ENCODE data around the gene PBOV1.

Gene PBOV1

GRCh38 chr6:138246650-138247440 lies 28.6 kb upstream of the PBOV1 start:
- no peak for TF ChIP-seq CTCF (IDR thresholded peaks at IDR 0.05; ENCODE audit: insufficient read depth, low read depth, low read length, missing control alignments)
- H3K4me3 ChIP-seq (ENCODE audit: low read length) = no peak overlapping the region
- DNase-seq (ENCODE audit: low read depth) = no peak

- DNase-seq (ENCODE audit: low read depth) = no peak
- TF ChIP-seq CTCF (IDR thresholded peaks at IDR 0.05; ENCODE audit: insufficient read depth, low read depth, low read length, missing control alignments) = no peak
- H3K4me3 ChIP-seq (ENCODE audit: low read length) = no peak overlapping the region
Observed at GRCh38 chr6:138245751-138246150, 27.5 kb upstream of the PBOV1 start.

GRCh38 chr6:138242987-138243592 lies 24.8 kb upstream of the PBOV1 start:
- H3K4me3 ChIP-seq (ENCODE audit: low read length) = no peak overlapping the region
- peak; percentile 9 for DNase-seq (ENCODE audit: low read depth)
- no peak for TF ChIP-seq CTCF (IDR thresholded peaks at IDR 0.05; ENCODE audit: insufficient read depth, low read depth, low read length, missing control alignments)

GRCh38 chr6:138241934-138242333 lies 23.6 kb upstream of the PBOV1 start:
- DNase-seq (ENCODE audit: low read depth) = no peak

GRCh38 chr6:138241381-138241780 lies 23.1 kb upstream of the PBOV1 start:
- H3K4me3 ChIP-seq (ENCODE audit: low read length) = no peak overlapping the region
- DNase-seq (ENCODE audit: low read depth) = no peak
- no peak for TF ChIP-seq CTCF (IDR thresholded peaks at IDR 0.05; ENCODE audit: insufficient read depth, low read depth, low read length, missing control alignments)

More at GRCh38 chr6:138241934-138242333, 23.6 kb upstream of the PBOV1 start:
- H3K4me3 ChIP-seq (ENCODE audit: low read length) = no peak overlapping the region
- TF ChIP-seq CTCF (IDR thresholded peaks at IDR 0.05; ENCODE audit: insufficient read depth, low read depth, low read length, missing control alignments) = no peak

GRCh38 chr6:138240476-138241245 lies 22.4 kb upstream of the PBOV1 start:
- H3K4me3 ChIP-seq (ENCODE audit: low read length) = no peak overlapping the region
- TF ChIP-seq CTCF (IDR thresholded peaks at IDR 0.05; ENCODE audit: insufficient read depth, low read depth, low read length, missing control alignments) = no peak
- DNase-seq (ENCODE audit: low read depth) = no peak
